Glutamatergic neuron (in vitro differentiated cells): ENCODE measurements around the gene B3GLCT. TPM values are rescaled to one million over a fixed set of nuclear protein-coding genes. Genes with fewer than 3 reads are reported as not detected.

Source experiments
- DNase-seq: peaks from one replicate; pipeline ENCODE4 v3.0.0; 2022
- H3K27ac Mint-ChIP-seq: one replicate; pipeline ENCODE4 v1.8.0; 2020; ENCODE audit warnings: mild to moderate bottlenecking, mixed read lengths, inconsistent platforms; ENCODE audit not compliant: unreplicated experiment
- H3K27me3 Mint-ChIP-seq: one replicate; pipeline ENCODE4 v1.8.0; 2020; ENCODE audit warnings: mild to moderate bottlenecking, moderate library complexity, mixed read lengths, inconsistent platforms; ENCODE audit not compliant: unreplicated experiment
- H3K36me3 Mint-ChIP-seq: one replicate; pipeline ENCODE4 v1.8.0; 2020; ENCODE audit warnings: mild to moderate bottlenecking, mixed read lengths, inconsistent platforms; ENCODE audit not compliant: unreplicated experiment
- H3K4me1 Mint-ChIP-seq: one replicate; pipeline ENCODE4 v1.8.0; 2020; ENCODE audit warnings: mild to moderate bottlenecking, low read depth, mixed read lengths, inconsistent platforms; ENCODE audit not compliant: unreplicated experiment
- H3K4me3 Mint-ChIP-seq: one replicate; pipeline ENCODE4 v1.8.0; 2020; ENCODE audit warnings: mild to moderate bottlenecking, mixed read lengths, inconsistent platforms; ENCODE audit not compliant: unreplicated experiment
- H3K9me3 Mint-ChIP-seq: one replicate; pipeline ENCODE4 v1.8.0; 2020; ENCODE audit warnings: mild to moderate bottlenecking, moderate library complexity, mixed read lengths, inconsistent platforms; ENCODE audit not compliant: unreplicated experiment
- total RNA-seq: library from RNA; stranded (reverse); fragmentation: NEBNext Ultra II Directional; extraction: Animal tissue kit (Norgen Biotek cat#: 25700); gene quantifications from one replicate; pipeline ENCODE4 v1.2.1, GENCODE V29; 2021; ENCODE audit not compliant: unreplicated experiment
- TF ChIP-seq, protein P1 (sequence below): fragments of 200-600 bp; sonication (generic); IDR thresholded peaks from one replicate; pipeline ENCODE4 v1.5.0; 2021; ENCODE audit not compliant: partially characterized antibody, unreplicated experiment

Gene B3GLCT
- total RNA-seq, 1 donor from 2014 or later, result 11.6 TPM

DNA sequence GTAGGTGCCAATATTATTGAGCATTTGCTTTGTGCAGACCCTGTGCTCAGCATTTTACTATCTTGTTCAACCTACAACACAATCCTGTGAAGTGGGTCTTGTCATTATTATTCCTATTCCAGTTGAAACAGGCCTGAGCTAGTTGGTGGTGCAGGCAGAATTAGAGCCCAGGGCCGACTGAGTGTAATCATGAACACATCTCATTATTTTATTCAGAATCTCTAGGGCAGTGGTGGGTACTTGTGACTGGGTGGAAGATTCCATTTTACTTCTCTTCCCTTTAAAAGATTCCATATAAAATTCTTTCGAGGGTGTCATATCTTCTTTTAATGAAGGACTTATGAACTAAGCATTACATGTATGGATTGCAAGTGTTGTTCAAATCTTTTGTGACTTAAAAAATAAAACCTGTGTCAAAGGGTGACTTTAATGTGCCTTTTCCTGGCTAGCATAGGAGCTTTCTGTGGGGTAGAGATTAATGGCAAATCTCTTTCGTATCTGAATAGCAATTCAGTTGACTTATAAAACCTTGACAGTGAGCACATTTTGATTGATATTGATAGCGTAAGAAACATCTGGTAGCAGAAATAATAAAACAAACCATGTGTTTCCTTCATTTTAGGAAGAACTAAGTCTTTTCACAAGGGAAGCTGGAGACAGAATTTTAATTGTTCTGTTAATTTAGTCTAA is 20.3 kb downstream of the B3GLCT start:
- Mint-ChIP-seq H3K9me3 (peaks cover 3% of the 10 kb centered on the region), H3K36me3 (peaks cover 4% of the 10 kb centered on the region), H3K4me3 (no peak overlapping the region), H3K4me1 (peaks cover 6% of the 10 kb centered on the region), H3K27ac (no peak overlapping the region), H3K27me3 (no peaks in the 10 kb centered on the region)
- DNase-seq, result no peak
- TF ChIP-seq, protein P1, sequence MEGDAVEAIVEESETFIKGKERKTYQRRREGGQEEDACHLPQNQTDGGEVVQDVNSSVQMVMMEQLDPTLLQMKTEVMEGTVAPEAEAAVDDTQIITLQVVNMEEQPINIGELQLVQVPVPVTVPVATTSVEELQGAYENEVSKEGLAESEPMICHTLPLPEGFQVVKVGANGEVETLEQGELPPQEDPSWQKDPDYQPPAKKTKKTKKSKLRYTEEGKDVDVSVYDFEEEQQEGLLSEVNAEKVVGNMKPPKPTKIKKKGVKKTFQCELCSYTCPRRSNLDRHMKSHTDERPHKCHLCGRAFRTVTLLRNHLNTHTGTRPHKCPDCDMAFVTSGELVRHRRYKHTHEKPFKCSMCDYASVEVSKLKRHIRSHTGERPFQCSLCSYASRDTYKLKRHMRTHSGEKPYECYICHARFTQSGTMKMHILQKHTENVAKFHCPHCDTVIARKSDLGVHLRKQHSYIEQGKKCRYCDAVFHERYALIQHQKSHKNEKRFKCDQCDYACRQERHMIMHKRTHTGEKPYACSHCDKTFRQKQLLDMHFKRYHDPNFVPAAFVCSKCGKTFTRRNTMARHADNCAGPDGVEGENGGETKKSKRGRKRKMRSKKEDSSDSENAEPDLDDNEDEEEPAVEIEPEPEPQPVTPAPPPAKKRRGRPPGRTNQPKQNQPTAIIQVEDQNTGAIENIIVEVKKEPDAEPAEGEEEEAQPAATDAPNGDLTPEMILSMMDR, result no peak

DNA sequence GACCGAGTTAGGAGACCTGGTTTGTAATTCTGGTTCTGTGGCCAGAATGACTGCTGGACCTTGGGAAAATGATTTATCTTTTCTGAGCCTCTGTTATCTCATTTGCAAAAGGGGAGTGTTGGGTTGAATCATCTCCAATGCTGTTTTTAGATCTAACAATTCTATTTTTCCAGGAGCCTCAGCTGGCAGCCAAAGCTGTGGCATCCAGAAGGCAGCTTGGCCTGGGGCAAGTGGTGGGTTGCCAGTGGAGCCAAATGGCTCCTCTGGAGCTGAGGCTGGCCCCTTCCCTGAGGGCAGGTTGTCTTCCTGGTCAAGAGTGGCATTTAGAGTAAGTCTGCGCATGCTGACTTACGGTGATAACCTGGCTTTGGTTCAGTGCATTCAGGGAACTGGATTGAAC is 21.3 kb downstream of the B3GLCT start:
- Mint-ChIP-seq H3K27ac (no peak overlapping the region), H3K9me3 (peaks cover 3% of the 10 kb centered on the region)

DNA sequence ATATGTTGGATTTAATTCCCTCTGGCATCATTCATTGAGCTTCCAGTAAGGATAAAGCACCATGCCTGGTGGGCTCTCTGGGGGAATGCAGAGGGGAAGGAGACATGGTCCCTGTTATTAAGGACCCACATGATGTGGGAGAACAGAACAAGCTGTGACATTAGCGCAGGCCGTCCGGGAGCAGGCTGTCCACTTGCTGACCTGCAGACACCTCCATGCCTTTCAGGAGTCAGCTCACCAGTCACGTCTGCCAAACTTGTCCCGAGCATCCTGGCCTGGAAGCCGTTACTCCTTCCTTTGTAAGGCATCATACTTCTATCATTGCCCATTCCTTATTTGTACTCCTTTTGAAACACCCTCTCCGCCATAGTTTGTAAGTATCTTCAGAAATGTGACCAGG is 23.4 kb downstream of the B3GLCT start:
- Mint-ChIP-seq H3K36me3 (peaks cover 4% of the 10 kb centered on the region), H3K27me3 (no peaks in the 10 kb centered on the region), H3K4me1 (peaks cover 14% of the 10 kb centered on the region), H3K4me3 (no peak overlapping the region), H3K9me3 (no peaks in the 10 kb centered on the region), H3K27ac (no peak overlapping the region)
- TF ChIP-seq, protein P1, result no peak
- no peak for DNase-seq

More for the DNA sequence above, 21.3 kb downstream of the B3GLCT start:
- DNase-seq, result no peak
- Mint-ChIP-seq H3K4me3 (no peak overlapping the region), H3K36me3 (peaks cover 4% of the 10 kb centered on the region), H3K27me3 (no peaks in the 10 kb centered on the region), H3K4me1 (peaks cover 11% of the 10 kb centered on the region)
- TF ChIP-seq, protein P1, result no peak

- no peak overlapping the region for H3K4me3 Mint-ChIP-seq
- peaks cover 4% of the 10 kb centered on the region for H3K36me3 Mint-ChIP-seq
- H3K4me1 Mint-ChIP-seq, result peaks cover 14% of the 10 kb centered on the region
- no peaks in the 10 kb centered on the region for H3K27me3 Mint-ChIP-seq
- H3K9me3 Mint-ChIP-seq, result no peaks in the 10 kb centered on the region
- no peak overlapping the region for H3K27ac Mint-ChIP-seq
- no peak for DNase-seq
- TF ChIP-seq, protein P1, result no peak
Observed at GRCh38 chr13:31223640-31224039, 23.9 kb downstream of the B3GLCT start.

GRCh38 chr13:31224174-31224669 is 24.4 kb downstream of the B3GLCT start:
- peaks cover 4% of the 10 kb centered on the region for H3K36me3 Mint-ChIP-seq
- H3K4me1 Mint-ChIP-seq, result peaks cover 14% of the 10 kb centered on the region
- no peak overlapping the region for H3K27ac Mint-ChIP-seq
- DNase-seq, result no peak
- H3K9me3 Mint-ChIP-seq, result no peaks in the 10 kb centered on the region
- no peak overlapping the region for H3K4me3 Mint-ChIP-seq
- no peaks in the 10 kb centered on the region for H3K27me3 Mint-ChIP-seq
- TF ChIP-seq, protein P1, result no peak
